IMR-90 (cell line): ENCODE measurements around the gene THAP2. TPM values are rescaled to one million over a fixed set of nuclear protein-coding genes. Genes with fewer than 3 reads are reported as not detected.

ENCODE experiments used
- ATAC-seq: fragments of 200-7000 bp; cut with Tn5 transposase; 2 replicates; pipeline ENCODE4 v1.9.1; 2020; ENCODE audit warnings: low read depth, mild to moderate bottlenecking, moderate library complexity
- BruUV-seq: library from RNA; stranded (reverse); fragments of 400-500 nt; replicated peaks from 2 replicates; lab custom pipeline; 2021; lab: Mats Ljungman, UMichigan
- CTCF ChIA-PET: fragments of 300-600 bp; formaldehyde crosslinking; extraction: SDS; loops from one replicate; lab custom pipeline; 2021; ENCODE audit warnings: antibody characterized with exemption; lab: Yijun Ruan, JAX
- POLR2A ChIA-PET: fragments of 300-600 bp; sonication (Branson Sonifier 250); formaldehyde crosslinking; loops from one replicate; lab custom pipeline; 2022; ENCODE audit warnings: antibody characterized with exemption; ENCODE audit not compliant: unreplicated experiment; lab: Charles Lee
- DNase-seq: peaks from one replicate; pipeline ENCODE4 v3.0.0; 2013
- H2AFZ ChIP-seq: replicated peaks from 2 replicates; pipeline ENCODE3; 2013; ENCODE audit warnings: low read length, mild to moderate bottlenecking; ENCODE audit not compliant: poor library complexity
- H2AK5ac ChIP-seq: 2 replicates; pipeline ENCODE4 v1.6.1; 2013; ENCODE audit warnings: low read depth, low read length, inconsistent platforms
- H2AK9ac ChIP-seq: replicated peaks from 2 replicates; pipeline ENCODE3; 2013; ENCODE audit warnings: mild to moderate bottlenecking, low read depth, low read length, moderate library complexity; ENCODE audit not compliant: poor library complexity
- H2BK120ac ChIP-seq: 2 replicates; pipeline ENCODE4 v1.6.1; 2013; ENCODE audit warnings: low read depth, low read length, inconsistent platforms
- H2BK15ac ChIP-seq: 3 replicates; pipeline ENCODE4 v1.6.1; 2013; ENCODE audit warnings: low read depth, low read length, inconsistent platforms
- H2BK20ac ChIP-seq: 2 replicates; pipeline ENCODE4 v1.6.1; 2013; ENCODE audit warnings: low read depth, mild to moderate bottlenecking, inconsistent platforms, low read length, moderate library complexity
- H2BK5ac ChIP-seq: 2 replicates; pipeline ENCODE4 v1.6.1; 2013; ENCODE audit warnings: mild to moderate bottlenecking, low read depth, low read length, inconsistent platforms; ENCODE audit not compliant: poor library complexity, severe bottlenecking
- H3K14ac ChIP-seq: replicated peaks from 2 replicates; pipeline ENCODE4 v1.6.1; 2013; ENCODE audit warnings: low read depth, low read length, inconsistent platforms
- H3K18ac ChIP-seq: 2 replicates; pipeline ENCODE4 v1.6.1; 2013; ENCODE audit warnings: low read depth, low read length, control low read depth
- H3K23ac ChIP-seq: 2 replicates; pipeline ENCODE4 v1.6.1; 2013; ENCODE audit warnings: low read depth, low read length, inconsistent platforms
- H3K27ac ChIP-seq: 2 replicates; pipeline ENCODE4 v1.5.1; 2013; ENCODE audit warnings: mild to moderate bottlenecking, control low read depth, low read length; ENCODE audit not compliant: insufficient read depth
- H3K27me3 ChIP-seq: 2 replicates; pipeline ENCODE4 v1.6.1; 2013; ENCODE audit warnings: low read length; ENCODE audit not compliant: control insufficient read depth, insufficient read depth
- H3K36me3 ChIP-seq: 2 replicates; pipeline ENCODE4 v1.6.1; 2013; ENCODE audit warnings: low read length, mixed read lengths; ENCODE audit not compliant: control insufficient read depth, insufficient read depth
- H3K4ac ChIP-seq: 2 replicates; pipeline ENCODE4 v1.6.1; 2013; ENCODE audit warnings: low read depth, low read length, inconsistent platforms
- H3K4me1 ChIP-seq: 2 replicates; pipeline ENCODE4 v1.6.1; 2013; ENCODE audit warnings: low read length, mixed read lengths; ENCODE audit not compliant: control insufficient read depth, insufficient read depth
- H3K4me2 ChIP-seq: 2 replicates; pipeline ENCODE4 v1.6.1; 2013; ENCODE audit warnings: low read depth, mild to moderate bottlenecking, control low read depth, low read length, moderate library complexity
- H3K4me3 ChIP-seq: 2 replicates; pipeline ENCODE4 v1.5.1; 2013; ENCODE audit warnings: low read depth, mild to moderate bottlenecking, control low read depth, low read length, moderate library complexity; ENCODE audit not compliant: insufficient read depth
- H3K56ac ChIP-seq: 2 replicates; pipeline ENCODE4 v1.6.1; 2013; ENCODE audit warnings: low read length, inconsistent platforms; ENCODE audit not compliant: insufficient read depth; ENCODE audit errors: extremely low read depth
- H3K79me1 ChIP-seq, 2 experiments: 2 replicates each; pipeline ENCODE4 v1.6.1; 2013; ENCODE audit warnings: low read length in 2 of 2, inconsistent platforms in 1 of 2, low read depth in 1 of 2
- H3K9ac ChIP-seq: 2 replicates; pipeline ENCODE4 v1.6.1; 2013; ENCODE audit warnings: low read depth, low read length, control low read depth
- H3K9me1 ChIP-seq: 2 replicates; pipeline ENCODE4 v1.6.1; 2013; ENCODE audit warnings: low read length, inconsistent platforms; ENCODE audit not compliant: insufficient read depth
- H3K9me3 ChIP-seq: 2 replicates; pipeline ENCODE4 v1.6.1; 2013; ENCODE audit warnings: low read length; ENCODE audit not compliant: control insufficient read depth, insufficient read depth
- H4K20me1 ChIP-seq: 2 replicates; pipeline ENCODE4 v1.6.1; 2013; ENCODE audit warnings: low read length, inconsistent platforms; ENCODE audit not compliant: insufficient read depth
- H4K5ac ChIP-seq: 2 replicates; pipeline ENCODE4 v1.6.1; 2013; ENCODE audit warnings: mild to moderate bottlenecking, low read depth, low read length, control low read depth
- H4K8ac ChIP-seq, 2 experiments: 2 replicates each; pipeline ENCODE4 v1.6.1; 2013; ENCODE audit warnings: low read depth in 2 of 2, low read length in 2 of 2, control low read depth in 1 of 2, inconsistent platforms in 1 of 2
- H4K91ac ChIP-seq: 2 replicates; pipeline ENCODE4 v1.6.1; 2013; ENCODE audit warnings: low read depth, low read length, inconsistent platforms; ENCODE audit not compliant: insufficient read depth
- CEBPB ChIP-seq: IDR thresholded peaks from 2 replicates; pipeline ENCODE4 v1.6.1; 2012; ENCODE audit warnings: low read depth, low read length, improper control_type of control experiment
- CHD1 ChIP-seq: IDR thresholded peaks from 2 replicates; pipeline ENCODE4 v1.6.1; 2012; ENCODE audit warnings: low read depth, low read length, improper control_type of control experiment
- CTCF ChIP-seq: conservative IDR thresholded peaks from 2 replicates; pipeline ENCODE4 v1.5.1; 2012; ENCODE audit warnings: mild to moderate bottlenecking, low read depth, low read length, improper control_type of control experiment
- ELK1 ChIP-seq: fragments of 150-350 bp; IDR thresholded peaks from 2 replicates; pipeline ENCODE4 v1.6.1; 2016; ENCODE audit warnings: low read depth, mild to moderate bottlenecking, low read length, moderate library complexity, borderline replicate concordance
- FOS ChIP-seq: fragments of 150-350 bp; IDR thresholded peaks from 2 replicates; pipeline ENCODE4 v1.6.1; 2016; ENCODE audit warnings: low read depth, low read length
- MAFK ChIP-seq: IDR thresholded peaks from 2 replicates; pipeline ENCODE4 v1.6.1; 2012; ENCODE audit warnings: low read depth, low read length, improper control_type of control experiment
- MXI1 ChIP-seq: IDR thresholded peaks from 2 replicates; pipeline ENCODE4 v1.6.1; 2012; ENCODE audit warnings: low read depth, mild to moderate bottlenecking, low read length, moderate library complexity, borderline replicate concordance
- NFE2L2 ChIP-seq: fragments of 150-350 bp; IDR thresholded peaks from 2 replicates; pipeline ENCODE4 v1.6.1; 2016; ENCODE audit warnings: low read depth, mild to moderate bottlenecking, low read length
- POLR2A ChIP-seq: IDR thresholded peaks from 2 replicates; pipeline ENCODE4 v1.6.1; 2012; ENCODE audit warnings: mild to moderate bottlenecking, low read depth, low read length
- RAD21 ChIP-seq: IDR thresholded peaks from 2 replicates; pipeline ENCODE4 v1.6.1; 2012; ENCODE audit warnings: low read length, improper control_type of control experiment
- RCOR1 ChIP-seq: IDR thresholded peaks from 2 replicates; pipeline ENCODE4 v1.6.1; 2012; ENCODE audit warnings: mild to moderate bottlenecking, low read length, improper control_type of control experiment; ENCODE audit not compliant: insufficient replicate concordance
- RFX5 ChIP-seq: IDR thresholded peaks from 2 replicates; pipeline ENCODE4 v1.8.0; 2012; ENCODE audit warnings: low read depth, mild to moderate bottlenecking, low read length, moderate library complexity
- SMC3 ChIP-seq: fragments of 150-350 bp; IDR thresholded peaks from 2 replicates; pipeline ENCODE4 v1.6.1; 2016; ENCODE audit warnings: low read depth, mild to moderate bottlenecking, antibody characterized with exemption, low read length, moderate library complexity
- USF2 ChIP-seq: fragments of 150-350 bp; IDR thresholded peaks from 2 replicates; pipeline ENCODE4 v1.6.1; 2017; ENCODE audit warnings: mild to moderate bottlenecking, antibody characterized with exemption, low read length, low read depth
- WGBS, 2 experiments: methylation state at CpG; one replicate each; pipeline versions ENCODE4 v1.1.5 to v1.1.7; 2013; ENCODE audit warnings: missing lambda C conversion rate in 2 of 2; ENCODE audit not compliant: insufficient read length in 1 of 2; ENCODE audit errors: extremely low coverage in 2 of 2; 5-methylcytosine and 5-hydroxymethylcytosine counted together
- dilution Hi-C: fragments of 300-500 bp; cut with HindIII; formaldehyde crosslinking; loops from one replicate; pipeline ENCODE4 v1.14.3; 2018; ENCODE audit warnings: low sequenced_read_pairs; ENCODE audit not compliant: unreplicated experiment
- in situ Hi-C: fragments of 300-500 bp; cut with MboI; formaldehyde crosslinking; loops from 3 replicates; pipeline ENCODE4 v1.14.3; 2019; ENCODE audit warnings: low sequenced_read_pairs, inconsistent platforms, mixed read lengths
- intact Hi-C: fragments of 100-400 bp; cut with micrococcal nuclease; formaldehyde crosslinking; loops from 2 replicates; pipeline ENCODE4 v1.10.0; 2022
- polyA plus RNA-seq, 3 experiments: library from polyadenylated mRNA; depleted of rRNA; stranded (reverse); fragments of >200 nt; gene quantifications; 2 replicates each; pipeline ENCODE4 v1.2.3, GENCODE V29; 2012; ENCODE audit warnings: low replicate concordance in 1 of 3
- total RNA-seq: library from RNA; depleted of rRNA; stranded (reverse); fragments of >200 nt; gene quantifications from 2 replicates; pipeline ENCODE4 v1.2.3, GENCODE V29; 2012

The THAP2 gene
- total and polyA plus RNA-seq, 2 of the 4 experiments (the other 2 are of a cell fraction) = 1.4 to 2.5 TPM

- no peak overlapping the region for H2AK5ac ChIP-seq
- POLR2A ChIA-PET = no interaction called here
- no peak overlapping the region for H3K14ac ChIP-seq
- in situ Hi-C loops = no loop called here
- peaks cover 52% of the 10 kb centered on the region for H3K36me3 ChIP-seq
- no peaks in the 10 kb centered on the region for H3K9me3 ChIP-seq
- CTCF ChIA-PET = no interaction called here
- no peak overlapping the region for H2AK9ac ChIP-seq
- dilution Hi-C loops = no loop called here
- no peaks in the 10 kb centered on the region for H3K9me1 ChIP-seq
- no peak overlapping the region for H2AFZ ChIP-seq
- TF ChIP-seq POLR2A = no peak
- TF ChIP-seq CHD1 = no peak
- TF ChIP-seq CTCF = no peak
- TF ChIP-seq RAD21 = no peak
- no peak for TF ChIP-seq CEBPB
- TF ChIP-seq RCOR1 = no peak
- no peak for TF ChIP-seq MAFK
- no peak for TF ChIP-seq USF2
- no peak for TF ChIP-seq NFE2L2
- no peak for TF ChIP-seq FOS
- TF ChIP-seq ELK1 = no peak
- TF ChIP-seq MXI1 = no peak
- no peak for TF ChIP-seq RFX5
- TF ChIP-seq SMC3 = no peak
- H3K79me1 ChIP-seq = peaks cover 16 to 19% of the 10 kb centered on the region in 2 experiments
- H3K4me2 ChIP-seq = no peak overlapping the region
- H3K4me1 ChIP-seq = no peaks in the 10 kb centered on the region
- no peak overlapping the region for H3K27ac ChIP-seq
- intact Hi-C loops = no loop called here
- no peaks in the 10 kb centered on the region for H3K27me3 ChIP-seq
- BruUV-seq = no TSS peak
- no peak overlapping the region for H3K4ac ChIP-seq
- H2BK120ac ChIP-seq = no peak overlapping the region
- H3K23ac ChIP-seq = no peak overlapping the region
- no peak overlapping the region for H2BK20ac ChIP-seq
- no peak overlapping the region for H2BK15ac ChIP-seq
- H3K18ac ChIP-seq = no peak overlapping the region
- H4K91ac ChIP-seq = no peak overlapping the region
- H4K8ac ChIP-seq = no peak overlapping the region
- no peak overlapping the region for H2BK5ac ChIP-seq
- H3K56ac ChIP-seq = no peak overlapping the region
- 100% methylated on average over 1 of the region's 1 CpG; no CpG with 5 or more reads in 1 of the 2 experiments for WGBS, 2 experiments
- H3K4me3 ChIP-seq = no peak overlapping the region
- no peak overlapping the region for H4K5ac ChIP-seq
- DNase-seq (no peak), ATAC-seq (no peak)
- H3K9ac ChIP-seq = no peak overlapping the region
- H4K20me1 ChIP-seq = peaks cover 3% of the 10 kb centered on the region; the same call in 1 of the 2 replicates
Observed at GRCh38 chr12:71621938-71622337, 42.2 kb upstream of the THAP2 start.
